HG03378 (cell line): ENCODE measurements around the gene IGFBP3.

ENCODE experiments used
- ATAC-seq: cut with Tn5 transposase; IDR thresholded peaks from one replicate; pipeline ENCODE4 v1.9.1; 2021; ENCODE audit warnings: mild to moderate bottlenecking, moderate library complexity; ENCODE audit not compliant: unreplicated experiment

Gene IGFBP3

GRCh38 chr7:45874408-45875131 lies 46.5 kb downstream of the IGFBP3 start:
- ATAC-seq, result no peak

- no peak for ATAC-seq
Measured at GRCh38 chr7:45873355-45873754, 47.7 kb downstream of the IGFBP3 start.

DNA sequence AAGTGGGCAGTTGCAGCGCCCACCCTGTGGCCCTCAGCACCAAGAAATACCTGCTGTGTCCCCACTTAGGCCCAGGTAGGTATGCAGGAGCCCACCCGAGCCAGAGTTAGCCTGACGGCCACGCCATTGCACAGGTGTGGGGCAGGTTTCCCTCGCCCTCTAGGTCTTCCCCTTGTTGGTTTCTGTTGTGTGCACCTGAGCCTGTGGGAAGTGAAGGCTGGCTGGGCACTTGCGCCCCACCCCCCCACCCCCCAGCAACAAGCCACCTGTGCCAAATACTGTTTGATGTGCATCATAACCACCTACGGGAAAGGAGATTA lies 48.1 kb downstream of the IGFBP3 start, which contains the start of gene CCDC201:
CCDC201 (minus strand) TSS at position 48 of the 320 bp plus-strand sequence. CDS start 75 bp downstream, outside the sequence.
- ATAC-seq, result no peak

DNA sequence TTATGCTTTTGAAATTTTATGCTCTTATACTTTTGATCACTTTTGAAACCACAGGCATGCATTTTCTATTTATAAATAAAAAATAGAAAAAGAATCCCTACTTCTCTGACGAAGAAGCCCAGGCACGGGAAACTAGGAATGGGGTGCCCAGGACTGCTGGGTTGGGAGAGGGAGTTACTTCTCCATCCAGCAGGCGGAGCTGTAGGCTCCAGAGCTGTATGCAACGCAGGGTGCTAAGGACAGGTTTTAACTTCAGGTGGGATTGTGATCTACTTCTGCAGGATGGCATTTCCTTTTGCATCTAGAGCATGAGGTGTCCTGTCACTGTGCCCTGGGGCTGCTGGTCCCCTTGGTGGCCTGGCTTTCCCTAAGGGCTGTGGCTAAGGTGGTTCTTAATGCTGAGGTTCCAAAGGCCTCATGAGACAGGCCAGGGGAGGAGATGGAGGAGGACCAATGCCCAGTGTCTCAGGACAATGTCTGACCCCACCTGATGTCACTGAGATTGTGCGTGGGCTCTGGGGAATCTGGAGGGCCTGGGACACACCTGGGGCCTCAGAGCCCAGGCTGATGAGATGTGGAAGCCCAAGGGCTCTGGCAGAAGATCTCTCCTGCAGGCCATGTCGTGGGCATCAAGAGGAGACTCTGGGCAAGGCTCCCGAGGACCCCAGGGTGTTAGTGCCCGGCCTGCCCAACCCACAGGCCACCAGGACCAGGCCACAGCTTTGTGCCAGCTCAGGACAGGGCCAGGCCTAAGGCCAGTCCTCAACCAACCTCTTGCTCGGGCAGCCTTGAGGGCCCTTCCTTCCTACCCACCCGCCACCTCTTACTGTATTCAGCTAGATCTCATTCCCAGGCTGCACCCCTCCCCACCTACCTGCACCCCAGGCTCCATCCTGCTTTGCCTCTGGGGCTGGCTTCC lies 48.7 kb downstream of the IGFBP3 start:
- no peak for ATAC-seq

- no peak for ATAC-seq
Measured at GRCh38 chr7:45869426-45869825, 51.6 kb downstream of the IGFBP3 start.

DNA sequence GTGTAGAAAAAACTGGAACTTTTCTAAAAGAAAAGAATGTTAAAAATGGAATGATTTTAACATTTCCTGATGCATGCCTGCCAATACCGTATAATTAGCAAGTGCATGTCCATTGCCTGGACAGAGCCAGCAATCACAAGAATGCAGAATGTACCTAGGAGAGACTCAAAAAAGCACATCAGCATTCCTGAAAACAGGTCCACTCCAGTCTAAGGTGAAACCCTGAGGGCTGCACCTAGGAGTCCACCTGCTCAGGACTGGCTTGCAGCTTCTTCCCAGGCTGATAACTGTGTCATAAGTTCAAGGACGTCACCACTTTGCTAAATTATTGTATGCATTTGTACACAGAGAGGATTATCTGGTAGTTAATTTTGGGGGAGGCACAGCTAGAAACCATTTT lies 53.6 kb downstream of the IGFBP3 start:
- no peak for ATAC-seq

GRCh38 chr7:45865594-45866410 lies 55.3 kb downstream of the IGFBP3 start:
- ATAC-seq, result no peak

GRCh38 chr7:45863715-45864114 lies 57.4 kb downstream of the IGFBP3 start:
- ATAC-seq, result no peak
